Esophagus muscularis mucosa (tissue), 4 donors: ENCODE measurements around the gene SLC7A14.

Experiments
- CTCF ChIP-seq, 3 experiments: fragments of 200-600 bp in 2 of 3; fragments of 450-650 bp in 1 of 3; sonication (generic) in 2 of 3; IDR thresholded peaks; one replicate each; pipeline ENCODE4 v1.5.1; 2017 to 2019; ENCODE audit warnings: antibody characterized with exemption in 3 of 3, mild to moderate bottlenecking in 2 of 3, moderate library complexity in 1 of 3
- EP300 ChIP-seq: sonication (generic); formaldehyde crosslinking; IDR thresholded peaks from one replicate; pipeline ENCODE4 v1.6.1; 2017; ENCODE audit warnings: antibody characterized with exemption
- POLR2A ChIP-seq: fragments of 450-650 bp; IDR thresholded peaks from one replicate; pipeline ENCODE4 v1.6.1; 2017; ENCODE audit warnings: antibody characterized with exemption, moderate library complexity, mild to moderate bottlenecking, low read depth
- POLR2AphosphoS5 ChIP-seq, 2 donors: sonication (generic); formaldehyde crosslinking; IDR thresholded peaks; one replicate each; pipeline ENCODE4 v1.6.1; 2017; ENCODE audit warnings: antibody characterized with exemption in 2 of 2

GRCh38 chr3:170529912-170530311, 56.0 kb downstream of the SLC7A14 start:
- TF ChIP-seq CTCF (IDR thresholded peaks at IDR 0.05) (no peak), POLR2AphosphoS5 (IDR thresholded peaks at IDR 0.05) (no peak), POLR2A (no peak), EP300 (no peak)
